GM21576 (cell line): ENCODE data around the gene FERMT1.
A peak's percentile ranks its signal among the peaks of the same experiment; 100 is the strongest.

Experiments used
- ATAC-seq: cut with Tn5 transposase; IDR thresholded peaks from one replicate; pipeline ENCODE4 v1.9.1; 2021; ENCODE audit warnings: mild to moderate bottlenecking, moderate library complexity; ENCODE audit not compliant: unreplicated experiment

FERMT1 gene, protein sequence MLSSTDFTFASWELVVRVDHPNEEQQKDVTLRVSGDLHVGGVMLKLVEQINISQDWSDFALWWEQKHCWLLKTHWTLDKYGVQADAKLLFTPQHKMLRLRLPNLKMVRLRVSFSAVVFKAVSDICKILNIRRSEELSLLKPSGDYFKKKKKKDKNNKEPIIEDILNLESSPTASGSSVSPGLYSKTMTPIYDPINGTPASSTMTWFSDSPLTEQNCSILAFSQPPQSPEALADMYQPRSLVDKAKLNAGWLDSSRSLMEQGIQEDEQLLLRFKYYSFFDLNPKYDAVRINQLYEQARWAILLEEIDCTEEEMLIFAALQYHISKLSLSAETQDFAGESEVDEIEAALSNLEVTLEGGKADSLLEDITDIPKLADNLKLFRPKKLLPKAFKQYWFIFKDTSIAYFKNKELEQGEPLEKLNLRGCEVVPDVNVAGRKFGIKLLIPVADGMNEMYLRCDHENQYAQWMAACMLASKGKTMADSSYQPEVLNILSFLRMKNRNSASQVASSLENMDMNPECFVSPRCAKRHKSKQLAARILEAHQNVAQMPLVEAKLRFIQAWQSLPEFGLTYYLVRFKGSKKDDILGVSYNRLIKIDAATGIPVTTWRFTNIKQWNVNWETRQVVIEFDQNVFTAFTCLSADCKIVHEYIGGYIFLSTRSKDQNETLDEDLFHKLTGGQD

DNA sequence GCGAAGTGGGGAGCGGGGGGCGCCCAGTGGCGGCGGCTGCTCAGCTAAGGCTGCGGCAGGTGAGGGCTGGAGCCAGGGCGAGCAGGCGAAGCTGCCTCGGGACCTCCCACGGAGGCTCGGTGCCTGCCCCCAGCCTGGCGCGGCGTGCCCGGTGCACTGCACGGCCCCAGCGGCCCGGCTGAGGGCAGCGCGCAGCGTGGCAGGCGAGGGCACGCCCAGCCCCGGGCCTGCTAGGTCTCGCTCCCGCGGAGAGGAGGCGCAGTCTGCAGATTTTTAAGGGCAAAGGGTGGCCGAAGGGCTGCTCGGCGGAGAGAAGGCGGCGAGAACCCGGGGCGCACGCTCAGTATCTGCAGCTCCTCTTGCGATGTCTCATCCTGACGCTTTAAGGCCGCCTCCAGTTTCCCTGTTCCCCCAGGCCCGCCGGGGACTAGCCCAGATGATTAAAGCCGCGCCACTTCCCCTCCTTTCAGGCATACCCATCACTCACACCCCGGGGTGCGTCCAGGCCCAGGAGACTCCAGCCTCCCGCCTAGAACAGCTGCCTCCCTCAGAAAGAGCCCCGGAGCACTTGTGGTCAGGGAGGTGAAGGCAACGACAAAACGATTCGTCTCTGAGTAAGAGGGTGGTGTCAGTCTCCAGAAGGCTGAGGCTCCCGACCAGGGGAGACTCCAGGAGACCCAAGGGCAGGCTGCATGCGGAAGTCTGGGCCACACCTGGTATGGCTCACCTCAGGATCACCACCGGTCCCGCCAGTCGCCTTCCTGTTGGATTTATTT is at the start of gene FERMT1:
TSS of gene FERMT1 (minus strand) at position 158 of the 776 bp plus-strand sequence. CDS start 3,476 bp downstream, outside the sequence.
- peak; percentile 71 for ATAC-seq

DNA sequence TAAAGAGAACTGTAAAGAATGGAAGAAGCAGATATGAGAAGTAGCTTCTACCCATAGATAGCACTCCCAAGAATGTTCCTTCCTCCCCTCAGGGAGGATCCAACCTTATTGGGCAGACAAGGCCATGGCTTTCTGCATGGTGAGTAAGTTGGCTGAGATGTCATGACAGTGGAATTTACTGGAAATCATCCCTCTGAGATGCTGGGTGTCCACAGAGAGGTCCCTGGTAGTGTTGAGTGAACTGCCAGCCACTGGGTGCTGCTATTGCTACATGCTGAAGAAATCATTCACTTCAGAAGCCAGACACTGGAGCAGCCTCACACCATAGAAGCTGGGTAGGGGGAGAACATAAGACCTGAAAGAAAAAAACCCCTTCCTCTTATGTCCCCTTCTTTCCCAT is 46.4 kb upstream of the FERMT1 start:
- ATAC-seq: no peak

DNA sequence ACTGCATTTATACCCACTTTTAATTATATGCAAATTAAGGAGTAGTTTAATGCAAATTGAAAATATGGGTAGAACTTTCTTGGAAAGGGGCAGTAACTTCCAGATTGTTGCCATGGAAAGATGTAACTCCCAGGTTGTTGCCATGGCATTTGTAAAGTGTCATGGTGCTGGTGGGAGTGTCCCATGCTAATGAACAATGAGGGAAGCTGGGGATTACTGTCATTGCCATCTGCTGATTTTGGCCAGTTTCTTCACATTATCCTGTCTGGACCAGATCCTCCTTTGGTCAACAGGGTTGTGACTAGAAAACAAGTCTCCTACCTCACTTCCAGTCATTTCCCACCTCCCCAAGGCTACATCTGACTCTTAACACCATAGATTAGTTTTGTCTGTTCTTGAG is 45.4 kb upstream of the FERMT1 start:
- no peak for ATAC-seq

DNA sequence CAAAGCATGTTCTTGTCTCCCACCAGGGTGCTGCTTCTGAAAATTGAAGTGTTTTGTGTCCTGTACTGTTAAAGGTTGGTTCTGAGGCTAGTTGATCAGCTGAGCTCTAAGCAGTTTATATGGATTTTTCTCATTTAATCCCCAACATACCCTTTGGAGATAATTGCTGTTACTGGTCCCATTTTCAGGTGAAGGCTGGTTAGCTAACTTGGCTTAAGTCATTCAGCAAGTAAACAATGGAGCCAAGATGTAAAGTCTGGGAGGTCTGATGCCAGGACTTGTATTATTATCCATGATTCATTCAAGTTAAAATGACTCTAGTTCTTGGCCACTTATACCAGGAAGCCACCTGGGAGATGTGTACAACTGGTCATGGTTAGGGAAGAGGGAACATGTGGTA is 42.5 kb upstream of the FERMT1 start:
- ATAC-seq: no peak

DNA sequence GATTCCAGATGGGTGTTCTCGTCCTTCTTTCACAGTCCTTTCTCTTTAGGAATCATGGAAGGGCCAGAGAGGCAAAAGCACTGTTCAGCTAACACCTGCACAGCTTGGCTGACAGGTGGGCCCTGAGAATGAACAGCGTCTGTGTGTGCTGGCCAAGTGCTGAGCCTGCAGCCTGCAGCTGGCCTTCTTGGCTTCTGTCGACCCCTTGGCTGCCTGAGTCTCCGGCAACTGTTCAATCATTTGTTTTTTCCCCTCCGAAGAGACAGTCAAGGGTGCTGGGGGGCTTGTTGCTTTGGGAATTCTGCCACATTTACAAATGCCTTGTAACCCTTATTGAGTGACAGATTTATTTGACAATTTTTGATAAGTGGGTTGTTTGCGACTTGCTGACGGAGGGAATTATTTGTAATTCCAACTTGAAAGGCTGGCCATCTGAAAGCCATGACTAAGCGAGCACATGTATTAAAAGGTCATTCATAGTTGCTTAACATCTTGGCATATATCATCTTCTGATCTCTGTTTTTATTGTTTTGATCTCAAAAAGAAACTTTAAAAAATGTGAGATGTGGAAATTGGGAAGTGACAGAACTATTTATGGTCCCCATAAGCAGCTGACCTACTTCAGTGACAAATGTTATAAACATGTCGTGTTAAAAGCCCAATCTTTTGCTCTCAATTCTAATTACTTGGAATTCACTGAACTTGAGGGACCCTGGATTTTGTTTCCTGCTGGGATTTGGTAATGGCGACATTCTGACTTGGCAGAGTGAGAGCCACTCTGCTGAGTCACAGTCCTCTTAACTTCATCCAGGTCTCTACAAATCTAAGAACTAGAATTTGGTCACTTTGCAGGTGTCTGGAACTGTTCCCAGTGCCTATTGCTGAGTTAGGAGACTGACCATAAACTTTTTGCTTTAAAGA is 41.9 kb upstream of the FERMT1 start:
- no peak for ATAC-seq

GRCh38 chr20:6160736-6161135 is 37.9 kb upstream of the FERMT1 start:
- ATAC-seq: no peak

DNA sequence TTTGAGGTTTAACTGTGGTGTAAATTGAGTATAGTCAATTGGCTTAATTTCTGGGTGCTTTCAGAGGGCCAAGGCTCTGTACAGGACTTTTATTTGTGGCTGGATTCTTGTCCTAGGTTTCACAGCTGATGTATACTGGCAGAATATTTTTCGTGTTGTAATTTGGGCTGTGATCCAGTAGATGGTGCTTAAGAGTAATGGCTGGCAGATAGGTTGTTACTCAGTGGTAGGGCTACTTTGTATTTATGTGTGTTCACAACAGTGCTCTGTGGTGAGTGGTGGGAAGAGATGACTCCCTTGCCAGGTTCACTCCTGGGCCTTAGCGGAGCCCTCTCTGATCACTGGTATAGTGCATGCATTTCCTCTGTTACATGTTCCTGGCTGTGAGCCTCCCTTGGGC is 34.5 kb upstream of the FERMT1 start:
- no peak for ATAC-seq

- ATAC-seq: no peak
Measured at GRCh38 chr20:6152777-6153176, 29.9 kb upstream of the FERMT1 start.

DNA sequence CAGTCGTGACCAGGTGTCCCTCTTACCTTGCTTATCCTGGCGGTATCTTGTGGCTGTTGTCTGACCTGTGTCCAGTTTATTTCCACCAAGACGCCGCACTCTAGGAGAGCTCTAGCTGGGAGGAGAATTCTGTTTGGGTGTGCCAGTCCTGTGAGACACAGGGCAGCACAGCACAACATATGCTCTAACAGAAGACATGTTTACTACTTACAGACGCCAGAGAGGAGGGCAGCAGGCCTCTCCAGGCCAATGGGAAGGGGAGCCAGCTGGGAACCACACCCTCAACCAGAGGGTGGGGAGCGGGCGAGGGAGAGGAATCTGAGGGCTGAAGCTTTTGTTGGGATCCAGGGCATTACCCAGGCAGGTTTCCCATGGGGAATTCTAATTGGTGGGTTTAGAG is 25.2 kb upstream of the FERMT1 start:
- ATAC-seq: no peak

DNA sequence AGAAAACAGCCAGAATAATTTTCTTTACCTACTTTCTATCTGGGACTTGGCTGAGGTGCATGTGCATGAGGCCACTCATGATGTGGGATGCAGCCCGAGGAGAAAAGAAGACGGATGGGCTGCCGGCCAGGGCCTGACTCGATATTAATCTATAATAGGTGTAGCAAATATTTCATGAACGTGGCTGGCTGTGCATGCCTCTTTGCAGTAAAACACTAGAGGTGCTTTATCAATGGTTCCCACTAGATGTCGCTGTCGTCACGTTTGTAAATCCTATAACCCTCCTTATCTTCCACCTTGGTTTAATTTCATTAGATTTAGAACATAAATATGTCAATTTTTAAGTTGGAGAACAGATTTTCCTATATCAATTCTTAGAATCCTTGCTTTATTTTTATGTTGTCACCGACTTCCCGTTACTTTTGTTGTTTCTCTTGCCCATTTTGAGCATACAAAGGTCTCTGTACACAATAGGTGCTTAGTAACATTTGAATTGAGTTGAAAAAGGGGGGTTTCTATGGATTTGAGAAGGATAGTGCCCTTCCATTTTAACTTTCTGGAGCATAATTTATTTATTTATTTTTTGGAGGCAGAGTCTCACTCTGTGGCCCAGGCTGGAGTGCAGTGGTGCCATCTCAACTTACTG is 19.6 kb upstream of the FERMT1 start:
- no peak for ATAC-seq

GRCh38 chr20:6140947-6141346 is 18.1 kb upstream of the FERMT1 start:
- no peak for ATAC-seq

- no peak for ATAC-seq
Measured at GRCh38 chr20:6135347-6135746, 12.5 kb upstream of the FERMT1 start.

DNA sequence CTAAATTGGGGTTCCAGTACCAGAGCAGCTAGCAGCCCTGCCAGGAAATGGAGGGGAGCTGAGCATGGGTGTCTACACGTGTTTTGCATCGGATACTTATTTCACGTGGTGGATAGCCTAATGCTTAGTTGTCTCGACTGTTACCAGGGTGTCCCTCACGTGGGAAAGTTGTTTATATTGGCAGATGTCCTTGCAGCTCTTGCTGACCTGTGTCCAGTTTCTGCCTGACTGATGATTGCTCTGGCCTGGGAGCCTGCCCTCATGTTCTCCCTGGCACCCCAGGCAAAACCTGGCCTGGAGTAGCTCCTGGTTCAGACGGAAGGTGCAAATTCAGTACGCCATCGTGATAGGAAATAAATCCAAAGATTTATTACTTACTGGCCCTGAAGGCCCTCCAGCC is 11.8 kb upstream of the FERMT1 start:
- ATAC-seq: no peak

GRCh38 chr20:6130045-6130444 is 7.2 kb upstream of the FERMT1 start:
- ATAC-seq: no peak

DNA sequence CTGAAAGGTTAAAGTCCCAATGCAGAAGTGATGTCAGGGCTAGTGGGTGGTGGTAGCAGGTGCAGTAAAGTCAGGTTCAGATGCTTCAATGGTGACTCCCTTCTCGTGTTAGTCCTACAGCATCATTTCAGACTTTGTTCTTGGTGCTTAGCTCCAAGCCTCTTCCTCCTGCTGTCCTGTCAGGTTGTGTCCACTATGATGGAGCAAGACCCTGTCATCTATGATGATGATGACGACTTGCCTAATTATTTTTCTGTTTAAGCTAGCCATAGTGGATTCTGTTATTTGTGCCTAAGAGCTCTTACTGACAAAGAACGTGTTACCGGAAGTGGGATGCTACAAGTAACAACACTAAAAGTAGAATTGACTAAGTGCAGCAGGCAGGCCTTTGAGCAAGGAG is 5.0 kb upstream of the FERMT1 start:
- ATAC-seq: no peak

DNA sequence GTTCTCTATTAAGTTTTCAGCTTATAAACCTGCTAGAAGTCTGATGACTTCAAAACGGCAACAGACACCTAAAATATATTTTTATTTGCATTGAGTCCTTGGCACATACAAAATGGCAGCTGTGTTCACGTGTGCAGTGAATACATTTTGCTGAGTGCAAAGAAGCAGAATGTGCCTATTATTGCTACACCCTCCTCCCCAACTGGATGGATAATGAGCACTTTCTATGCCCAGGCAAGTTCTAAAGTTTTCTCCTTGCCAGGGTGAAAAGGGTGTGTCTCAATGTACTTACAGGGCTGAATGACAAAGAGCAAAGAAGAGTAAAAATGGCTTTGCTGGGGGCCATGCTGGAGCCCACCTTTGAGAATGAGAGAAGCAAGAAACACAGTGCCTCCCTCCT is 4.0 kb upstream of the FERMT1 start:
- no peak for ATAC-seq

GRCh38 chr20:6123649-6124014 is 802 bp upstream of the FERMT1 start:
- ATAC-seq: no peak

DNA sequence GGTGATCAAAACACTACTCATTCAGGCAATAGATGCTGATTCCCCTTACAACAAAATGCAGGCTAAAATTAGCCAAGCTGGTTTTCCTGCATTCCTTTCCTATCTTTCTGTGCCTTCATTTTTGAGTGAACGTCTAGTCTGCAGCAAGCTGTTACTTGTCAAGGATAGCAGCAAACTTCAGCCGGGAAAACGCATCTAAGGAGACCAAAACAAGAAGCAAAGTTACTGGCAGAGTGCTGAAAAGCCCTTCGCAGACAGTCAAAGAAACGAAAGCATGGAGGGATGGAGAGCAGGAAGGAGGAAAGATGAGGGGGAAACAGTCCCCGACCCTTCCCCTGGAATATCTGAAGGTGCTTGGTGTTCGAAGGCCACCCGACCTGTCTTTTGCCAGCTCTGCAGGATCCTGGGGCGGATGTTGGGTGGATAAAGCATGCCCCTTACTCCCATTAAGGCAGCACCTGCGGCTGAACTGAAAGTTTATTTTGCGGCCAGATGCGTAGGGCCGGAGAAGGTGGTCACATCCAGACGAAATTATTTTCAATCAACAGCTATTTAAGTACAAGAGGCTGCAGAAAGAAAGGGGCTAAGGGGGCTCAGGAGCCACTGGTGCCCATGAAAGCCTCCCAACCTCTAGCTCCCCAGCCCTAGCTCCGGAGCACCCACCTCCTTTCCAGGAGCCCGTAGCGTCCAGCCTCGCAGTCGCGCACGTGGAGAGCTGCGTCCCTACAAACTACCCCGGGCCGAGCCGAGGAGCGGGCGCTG is 538 bp downstream of the FERMT1 start:
- peak; percentile 16 for ATAC-seq

DNA sequence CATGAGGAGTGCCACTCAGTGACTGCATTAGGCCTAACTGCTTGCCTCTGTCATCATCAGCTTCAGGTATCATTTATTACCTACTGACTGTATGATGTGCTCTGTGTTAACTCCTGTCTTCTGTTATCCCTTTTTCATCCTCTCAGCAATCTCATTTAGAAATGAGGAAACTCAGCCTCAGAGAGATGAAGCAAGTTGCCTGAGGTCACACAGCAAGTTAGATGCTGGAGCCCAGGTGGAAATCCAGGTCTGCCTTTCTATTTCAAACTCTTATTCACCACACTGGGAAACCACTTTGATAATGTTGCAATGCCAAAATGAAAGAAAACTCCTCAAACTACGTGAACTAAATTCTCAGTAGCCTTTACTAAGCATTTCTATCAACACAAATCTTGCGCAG is 1.3 kb downstream of the FERMT1 start:
- no peak for ATAC-seq
